GM19023 (cell line): ENCODE measurements around the gene WDR70.
"Not testable (repeated sequence)": the region's sequence is repeated elsewhere in the genome, so short reads cannot be mapped to it uniquely, and the experiment has no call there.

Source experiments
- ATAC-seq: cut with Tn5 transposase; IDR thresholded peaks from one replicate; pipeline ENCODE4 v1.9.1; 2021; ENCODE audit warnings: mild to moderate bottlenecking, moderate library complexity; ENCODE audit not compliant: unreplicated experiment

WDR70 gene

GRCh38 chr5:37787742-37788141 is 408.6 kb downstream of the WDR70 start:
- ATAC-seq: no peak

GRCh38 chr5:37789991-37790390 is 410.9 kb downstream of the WDR70 start:
- no peak for ATAC-seq

GRCh38 chr5:37791321-37791720 is 412.2 kb downstream of the WDR70 start:
- ATAC-seq: no peak

DNA sequence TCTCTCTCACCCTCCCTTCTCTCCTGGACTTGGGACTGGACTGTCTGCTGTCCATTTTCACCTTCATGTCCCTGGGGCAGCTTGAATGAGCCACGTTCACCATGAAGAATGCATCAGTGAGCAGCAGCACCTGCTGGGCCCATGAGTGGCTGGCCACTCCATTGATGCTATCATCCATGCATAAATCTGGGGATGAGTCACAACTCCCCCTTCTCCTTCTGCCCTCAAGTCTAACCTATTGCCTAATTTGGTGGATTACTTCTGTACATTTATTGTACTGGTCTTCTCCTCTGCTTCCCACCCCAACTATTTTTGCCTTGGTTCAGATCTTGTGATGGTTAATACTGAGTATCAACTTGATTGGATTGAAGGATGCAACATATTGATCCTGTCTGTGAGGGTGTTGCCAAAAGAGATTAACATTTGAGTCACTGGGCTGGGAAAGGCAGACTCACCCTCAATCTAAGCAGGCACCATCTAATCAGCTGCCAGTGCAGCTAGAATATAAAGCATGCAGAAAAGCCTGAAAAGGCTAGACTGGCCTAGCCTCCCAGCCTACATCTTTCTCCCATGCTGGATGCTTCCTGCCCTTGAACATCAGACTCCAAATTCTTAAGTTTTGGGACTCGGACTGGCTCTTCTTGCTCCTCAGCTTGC is 414.0 kb downstream of the WDR70 start:
- no peak for ATAC-seq

GRCh38 chr5:37795292-37795691 is 416.2 kb downstream of the WDR70 start:
- not testable (repeated sequence) for ATAC-seq

- ATAC-seq: not testable (repeated sequence)
These were observed 417.3 kb downstream of the WDR70 start for GRCh38 chr5:37796435-37796834.

DNA sequence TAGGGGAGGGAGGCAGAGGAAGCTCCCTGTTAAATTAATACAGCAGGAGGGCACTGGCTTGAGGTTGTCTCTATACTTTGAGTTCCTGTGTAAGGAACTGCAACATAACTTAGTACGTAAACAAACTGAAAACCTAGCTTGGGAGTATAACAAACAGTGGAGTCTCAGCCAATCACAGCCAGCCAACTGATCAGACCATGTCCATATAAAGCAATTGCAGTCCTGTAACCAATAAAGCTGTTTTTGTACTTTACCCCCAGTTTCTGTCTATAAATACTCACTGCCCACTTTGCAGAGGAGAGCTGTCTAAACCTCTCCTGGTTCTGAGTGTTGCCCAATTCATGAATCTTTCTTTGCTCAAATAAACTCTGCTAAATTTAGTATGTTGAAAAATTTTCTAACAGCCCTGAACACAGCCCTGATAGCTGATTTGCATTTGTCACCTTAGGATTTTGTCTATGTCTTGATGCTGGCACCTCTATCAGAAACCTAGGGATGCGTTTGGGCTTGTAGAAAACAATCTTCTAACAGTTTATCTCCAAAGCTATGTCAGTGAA is 420.8 kb downstream of the WDR70 start:
- no peak for ATAC-seq

- no peak for ATAC-seq
These were observed 422.4 kb downstream of the WDR70 start for GRCh38 chr5:37801521-37801920.
